Measurements from ENCODE around the gene VIT. TPM values are rescaled to one million over a fixed set of nuclear protein-coding genes. Genes with fewer than 3 reads are reported as not detected.

Gene VIT
- total and polyA plus RNA-seq, 8 donors = 0.06 to 1.1 (median 0.13) TPM; not detected in 1

GRCh38 chr2:36717603-36718266 is 21.2 kb downstream of the VIT start:
- TF ChIP-seq CTCF (IDR thresholded peaks at IDR 0.05) = no peak
- Histone ChIP-seq H3K9me3 (peaks cover 0 to 6% of the 10 kb centered on the region in 2 donors), H3K27ac (no peak overlapping the region), H3K27me3 (no peaks in the 10 kb centered on the region), H3K4me1 (no peaks in the 10 kb centered on the region), H3K4me3 (no peak overlapping the region), H3K36me3 (no peaks in the 10 kb centered on the region)
- ATAC-seq (no peak), DNase-seq (no peak)
- intact Hi-C loops (cut with DNase I) = no loop called here

GRCh38 chr2:36727550-36727949 is 31.0 kb downstream of the VIT start:
- no peak overlapping the region for H3K27ac ChIP-seq
- no peak for TF ChIP-seq CTCF (IDR thresholded peaks at IDR 0.05)
- peaks cover 0 to 11% of the 10 kb centered on the region in 2 donors for H3K9me3 ChIP-seq
- DNase-seq (no peak), ATAC-seq (no peak)
- no peak overlapping the region for H3K4me3 ChIP-seq
- intact Hi-C loops (cut with DNase I) = no loop called here
- H3K36me3 ChIP-seq = no peaks in the 10 kb centered on the region
- H3K4me1 ChIP-seq = peaks cover 0 to 3% of the 10 kb centered on the region in 2 donors
- H3K27me3 ChIP-seq = no peaks in the 10 kb centered on the region

- H3K27me3 ChIP-seq = no peaks in the 10 kb centered on the region
- H3K36me3 ChIP-seq = no peaks in the 10 kb centered on the region
- no peak overlapping the region for H3K4me3 ChIP-seq
- peaks cover 0 to 11% of the 10 kb centered on the region in 2 donors for H3K9me3 ChIP-seq
- TF ChIP-seq CTCF (IDR thresholded peaks at IDR 0.05) = no peak
- intact Hi-C loops (cut with DNase I) = no loop called here
- ATAC-seq = no peak
- DNase-seq = no peak
- H3K27ac ChIP-seq = no peak overlapping the region
- peaks cover 0 to 3% of the 10 kb centered on the region in 2 donors for H3K4me1 ChIP-seq
These were observed 32.6 kb downstream of the VIT start for GRCh38 chr2:36729067-36729466.

- intact Hi-C loops (cut with DNase I) = no loop called here
- H3K27me3 ChIP-seq = no peaks in the 10 kb centered on the region
- peaks cover 0 to 3% of the 10 kb centered on the region in 2 donors for H3K4me1 ChIP-seq
- peaks cover 0 to 11% of the 10 kb centered on the region in 2 donors for H3K9me3 ChIP-seq
- no peak overlapping the region for H3K27ac ChIP-seq
- no peak for TF ChIP-seq CTCF (IDR thresholded peaks at IDR 0.05)
- H3K4me3 ChIP-seq = no peak overlapping the region
- no peaks in the 10 kb centered on the region for H3K36me3 ChIP-seq
- DNase-seq (peak in 2 of 4 donors; percentile 10 to 19), ATAC-seq (no peak)
These were observed 35.6 kb downstream of the VIT start for GRCh38 chr2:36731941-36732672.

- no peak for ATAC-seq
- H3K36me3 ChIP-seq = no peaks in the 10 kb centered on the region
- H3K4me1 ChIP-seq = peaks cover 0 to 3% of the 10 kb centered on the region in 2 donors
- H3K27me3 ChIP-seq = no peaks in the 10 kb centered on the region
- H3K27ac ChIP-seq = no peak overlapping the region
- DNase-seq = no peak
- intact Hi-C loops (cut with DNase I) = no loop called here
- no peak overlapping the region for H3K4me3 ChIP-seq
- TF ChIP-seq CTCF (IDR thresholded peaks at IDR 0.05) = no peak
- peaks cover 0 to 11% of the 10 kb centered on the region in 2 donors for H3K9me3 ChIP-seq
These were observed 36.1 kb downstream of the VIT start for GRCh38 chr2:36732673-36733036.
